Activated CD4-positive, alpha-beta T cell treated with anti-CD3 and anti-CD28 coated beads, Interleukin-2, amount 10 ng/mL, durations not matched to agents 7 days and 5 days (primary cell): ENCODE results near the gene CCL13. TPM values are rescaled to one million over a fixed set of nuclear protein-coding genes. Genes with fewer than 3 reads are reported as not detected.

ENCODE experiments used
- CTCF ChIA-PET: fragments of 350-600 bp; sonication (Branson Sonifier 250); formaldehyde crosslinking; loops from one replicate; lab custom pipeline; 2021; ENCODE audit warnings: antibody characterized with exemption; lab: Charles Lee
- POLR2A ChIA-PET: fragments of 350-600 bp; sonication (Branson Sonifier 250); formaldehyde crosslinking; loops from one replicate; lab custom pipeline; 2021; ENCODE audit warnings: antibody characterized with exemption; lab: Charles Lee
- DNase-seq: peaks from one replicate; pipeline ENCODE4 v3.0.0-alpha.2; 2020
- H3K27ac Mint-ChIP-seq: one replicate; pipeline ENCODE4 v1.8.0; 2021; ENCODE audit warnings: mild to moderate bottlenecking, moderate library complexity, mixed read lengths
- H3K27me3 Mint-ChIP-seq: one replicate; pipeline ENCODE4 v1.8.0; 2021; ENCODE audit warnings: mixed read lengths
- H3K36me3 Mint-ChIP-seq: one replicate; pipeline ENCODE4 v1.8.0; 2021; ENCODE audit warnings: low read depth, mixed read lengths
- H3K4me1 Mint-ChIP-seq: one replicate; pipeline ENCODE4 v1.8.0; 2021; ENCODE audit warnings: mixed read lengths
- H3K4me3 Mint-ChIP-seq: one replicate; pipeline ENCODE4 v1.8.0; 2021; ENCODE audit warnings: mild to moderate bottlenecking, moderate library complexity, mixed read lengths
- H3K9me3 Mint-ChIP-seq: one replicate; pipeline ENCODE4 v1.8.0; 2021; ENCODE audit warnings: mixed read lengths
- total RNA-seq, 2 experiments: library from RNA; stranded (reverse); gene quantifications; one replicate each; pipeline ENCODE4 v1.2.3, GENCODE V29; 2021

CCL13 gene
- total RNA-seq, 2 experiments from 2014 or later, result not detected

- H3K9me3 Mint-ChIP-seq, result no peaks in the 10 kb centered on the region
- DNase-seq, result no peak
- no peaks in the 10 kb centered on the region for H3K4me1 Mint-ChIP-seq
- no peaks in the 10 kb centered on the region for H3K36me3 Mint-ChIP-seq
- H3K27ac Mint-ChIP-seq, result no peak overlapping the region
- CTCF ChIA-PET, result no interaction called here
- POLR2A ChIA-PET, result no interaction called here
- no peak overlapping the region for H3K4me3 Mint-ChIP-seq
- H3K27me3 Mint-ChIP-seq, result peaks cover 44% of the 10 kb centered on the region
These were observed 14.4 kb upstream of the CCL13 start for GRCh38 chr17:34341916-34342315.

- Mint-ChIP-seq H3K27ac (no peak overlapping the region), H3K27me3 (peaks cover 43% of the 10 kb centered on the region), H3K9me3 (no peaks in the 10 kb centered on the region), H3K4me3 (no peak overlapping the region), H3K36me3 (no peaks in the 10 kb centered on the region), H3K4me1 (no peaks in the 10 kb centered on the region)
- DNase-seq, result no peak
- ChIA-PET CTCF (no interaction called here), POLR2A (no interaction called here)
These were observed 9.2 kb upstream of the CCL13 start for GRCh38 chr17:34347063-34347462.

DNA sequence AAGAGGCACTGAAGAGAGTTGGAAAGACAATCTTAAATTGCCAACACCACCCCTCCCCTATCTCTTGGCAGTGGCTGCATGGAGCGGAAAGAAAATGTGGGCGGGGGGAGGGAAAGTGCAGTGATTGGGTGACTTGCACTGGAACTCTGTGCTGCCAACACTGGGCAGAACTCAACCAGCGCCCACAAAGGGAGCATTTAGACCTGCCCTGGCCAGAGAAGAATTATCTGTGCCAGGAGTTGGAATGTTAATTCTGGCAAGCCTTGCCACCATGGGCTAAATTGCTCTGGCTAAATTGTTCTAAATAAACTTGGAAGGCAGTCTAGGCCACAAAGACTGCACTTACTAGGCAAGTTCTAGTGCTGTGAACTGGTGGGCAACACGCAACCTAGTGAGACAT is 6.5 kb upstream of the CCL13 start:
- H3K36me3 Mint-ChIP-seq, result no peaks in the 10 kb centered on the region
- no peaks in the 10 kb centered on the region for H3K9me3 Mint-ChIP-seq
- DNase-seq, result no peak
- H3K27ac Mint-ChIP-seq, result no peak overlapping the region
- ChIA-PET POLR2A (no interaction called here), CTCF (interaction anchor here (1.7 kb wide), 1 partner anchor 12 kb away, joined by 4 read pairs; no protein-coding TSS in a partner anchor)
- no peak overlapping the region for H3K4me3 Mint-ChIP-seq
- H3K27me3 Mint-ChIP-seq, result peaks cover 42% of the 10 kb centered on the region
- H3K4me1 Mint-ChIP-seq, result no peaks in the 10 kb centered on the region

DNA sequence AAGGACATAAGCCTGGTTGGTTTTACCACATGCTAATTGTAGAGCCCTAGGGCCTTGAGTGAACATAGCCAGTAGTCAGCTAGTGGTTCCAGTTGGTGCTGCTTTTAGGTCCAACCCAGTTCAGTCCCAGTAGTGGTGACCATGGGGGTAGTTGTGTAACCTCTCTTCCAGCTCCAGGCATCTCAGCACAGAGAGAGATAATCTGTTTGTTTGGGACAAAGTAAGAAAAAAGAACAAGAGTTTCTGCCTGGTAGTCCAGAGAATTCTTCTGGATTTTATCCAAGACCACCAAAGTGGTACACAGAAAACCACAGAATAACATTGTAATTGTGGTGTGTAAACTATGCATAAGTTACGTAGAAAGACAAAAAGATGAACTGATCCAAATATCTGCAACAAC is 5.2 kb upstream of the CCL13 start:
- H3K4me3 Mint-ChIP-seq, result no peak overlapping the region

GRCh38 chr17:34352191-34352590 is 4.1 kb upstream of the CCL13 start:
- H3K4me1 Mint-ChIP-seq, result no peaks in the 10 kb centered on the region
- H3K27me3 Mint-ChIP-seq, result peaks cover 42% of the 10 kb centered on the region
- H3K36me3 Mint-ChIP-seq, result no peaks in the 10 kb centered on the region
- no peak for DNase-seq
- ChIA-PET POLR2A (no interaction called here), CTCF (interaction anchor here (1.8 kb wide), 1 partner anchor 9 kb away, joined by 8 read pairs; no protein-coding TSS in a partner anchor)
- H3K27ac Mint-ChIP-seq, result no peak overlapping the region
- no peak overlapping the region for H3K4me3 Mint-ChIP-seq
- no peaks in the 10 kb centered on the region for H3K9me3 Mint-ChIP-seq

More for the DNA sequence above, 5.2 kb upstream of the CCL13 start:
- Mint-ChIP-seq H3K27ac (no peak overlapping the region), H3K9me3 (no peaks in the 10 kb centered on the region), H3K36me3 (no peaks in the 10 kb centered on the region), H3K4me1 (no peaks in the 10 kb centered on the region), H3K27me3 (peaks cover 44% of the 10 kb centered on the region)
- DNase-seq, result no peak
- ChIA-PET POLR2A (no interaction called here), CTCF (interaction anchor here (1.7 kb wide), 1 partner anchor 10 kb away, joined by 4 read pairs; no protein-coding TSS in a partner anchor)

- no peak for DNase-seq
- POLR2A ChIA-PET, result no interaction called here
- Mint-ChIP-seq H3K36me3 (no peaks in the 10 kb centered on the region), H3K9me3 (no peaks in the 10 kb centered on the region), H3K4me1 (no peaks in the 10 kb centered on the region), H3K27me3 (peaks cover 35% of the 10 kb centered on the region), H3K4me3 (no peak overlapping the region), H3K27ac (no peak overlapping the region)
- CTCF ChIA-PET, result interaction anchor here (0.7 kb wide), 1 partner anchor 526 kb away, joined by 5 read pairs; no protein-coding TSS in a partner anchor
These were observed 1.6 kb upstream of the CCL13 start for GRCh38 chr17:34354637-34355036.

GRCh38 chr17:34357398-34357797 is 1.1 kb downstream of the CCL13 start:
- peaks cover 13% of the 10 kb centered on the region for H3K4me1 Mint-ChIP-seq
- no peak overlapping the region for H3K27ac Mint-ChIP-seq
- H3K27me3 Mint-ChIP-seq, result peaks cover 30% of the 10 kb centered on the region
- no peak overlapping the region for H3K4me3 Mint-ChIP-seq
- no peak for DNase-seq
- POLR2A ChIA-PET, result interaction anchor here (0.8 kb wide), 1 partner anchor 1080 kb away, joined by 4 read pairs; no protein-coding TSS in a partner anchor
- no peaks in the 10 kb centered on the region for H3K36me3 Mint-ChIP-seq
- no peaks in the 10 kb centered on the region for H3K9me3 Mint-ChIP-seq
- CTCF ChIA-PET, result no interaction called here

DNA sequence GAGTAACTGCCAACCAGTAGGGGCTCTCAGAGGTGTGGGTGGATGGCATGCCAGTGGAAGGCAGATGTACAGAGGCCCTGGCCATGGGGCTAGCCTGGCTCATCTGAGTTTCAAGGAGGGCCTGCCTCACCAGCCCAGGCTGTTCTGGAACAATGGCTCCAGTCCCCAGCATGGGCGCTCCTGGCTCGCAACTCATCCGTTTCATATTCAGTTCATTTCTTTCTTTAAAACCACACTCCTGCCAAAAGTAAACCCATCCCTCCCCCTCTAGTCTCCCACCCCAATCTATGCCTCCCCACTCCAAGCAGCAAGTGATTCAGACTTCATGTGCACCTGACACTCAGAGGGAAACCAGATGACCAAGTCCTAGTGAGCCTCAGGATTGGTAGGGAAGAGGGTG is 2.4 kb downstream of the CCL13 start:
- no peak for DNase-seq
- no peak overlapping the region for H3K27ac Mint-ChIP-seq
- H3K4me3 Mint-ChIP-seq, result no peak overlapping the region
- peaks cover 16% of the 10 kb centered on the region for H3K4me1 Mint-ChIP-seq
- ChIA-PET CTCF (interaction anchor here (1.0 kb wide), 1 partner anchor 182 kb away, joined by 3 read pairs; no protein-coding TSS in a partner anchor), POLR2A (no interaction called here)
- peaks cover 23% of the 10 kb centered on the region for H3K27me3 Mint-ChIP-seq
- no peaks in the 10 kb centered on the region for H3K9me3 Mint-ChIP-seq
- no peaks in the 10 kb centered on the region for H3K36me3 Mint-ChIP-seq

- POLR2A ChIA-PET, result interaction anchor here (1.7 kb wide), 1 partner anchor 159 kb away, joined by 5 read pairs; no protein-coding TSS in a partner anchor
These were observed 4.5 kb downstream of the CCL13 start for GRCh38 chr17:34360601-34361270.

DNA sequence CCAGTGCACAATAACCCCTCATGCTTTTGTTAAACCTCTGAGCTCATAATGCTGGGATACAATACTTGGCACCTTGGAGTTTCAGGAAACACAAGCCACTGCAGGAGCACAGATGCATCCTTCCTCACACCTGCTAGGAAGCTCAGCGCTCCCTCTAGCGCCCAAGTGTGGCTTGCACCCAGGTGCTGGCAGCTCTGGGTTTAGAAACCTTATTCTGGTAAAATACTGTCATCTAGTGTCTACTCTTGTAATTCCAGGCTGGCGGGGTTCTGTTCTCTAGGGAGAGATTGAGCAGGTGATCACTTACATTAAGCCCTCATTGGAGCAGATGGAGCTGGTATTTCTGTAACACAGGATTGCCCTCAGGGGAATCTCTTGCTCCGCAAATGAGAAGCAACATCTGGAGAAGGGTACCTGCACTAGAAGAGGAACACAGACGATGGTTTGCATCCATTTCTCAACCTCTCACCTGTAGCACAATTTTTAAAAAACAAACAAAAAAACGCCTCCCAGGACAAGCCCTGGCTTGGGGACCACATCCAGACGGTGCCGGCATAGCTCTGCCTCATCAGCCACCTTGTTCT is 5.3 kb downstream of the CCL13 start:
- ChIA-PET CTCF (interaction anchor here (0.6 to 4.4 kb wide), 24 partner anchors 8 to 783 kb away, joined by 3 to 43 read pairs (median 4); no protein-coding TSS in a partner anchor), POLR2A (interaction anchor here (0.6 to 1.7 kb wide), 2 partner anchors 160 to 867 kb away, joined by 3 to 5 read pairs; no protein-coding TSS in a partner anchor)
- Mint-ChIP-seq H3K27ac (no peak overlapping the region), H3K9me3 (no peaks in the 10 kb centered on the region), H3K4me1 (peaks cover 42% of the 10 kb centered on the region), H3K36me3 (peaks cover 2% of the 10 kb centered on the region), H3K4me3 (no peak overlapping the region), H3K27me3 (peaks cover 14% of the 10 kb centered on the region)
- DNase-seq, result peak; percentile 88

More at GRCh38 chr17:34360601-34361270, 4.5 kb downstream of the CCL13 start:
- no peak overlapping the region for H3K27ac Mint-ChIP-seq
- no peak for DNase-seq
- H3K9me3 Mint-ChIP-seq, result no peaks in the 10 kb centered on the region
- CTCF ChIA-PET, result interaction anchor here (0.6 to 4.4 kb wide), 23 partner anchors 8 to 189 kb away, joined by 3 to 43 read pairs (median 4); no protein-coding TSS in a partner anchor
- H3K36me3 Mint-ChIP-seq, result no peaks in the 10 kb centered on the region
- peaks cover 33% of the 10 kb centered on the region for H3K4me1 Mint-ChIP-seq
- H3K4me3 Mint-ChIP-seq, result no peak overlapping the region
- peaks cover 16% of the 10 kb centered on the region for H3K27me3 Mint-ChIP-seq

GRCh38 chr17:34363183-34363661 is 6.9 kb downstream of the CCL13 start, which contains the start of gene CCL1:
Gene CCL1, minus strand, starts transcription at chr17:34363233. Its CDS starts 72 bp downstream, at chr17:34363161.
- Mint-ChIP-seq H3K27me3 (peaks cover 17% of the 10 kb centered on the region), H3K27ac (peak within 1 kb of the TSS; percentile 34), H3K4me3 (no peak within 1 kb of the TSS), H3K9me3 (no peaks in the 10 kb centered on the region), H3K4me1 (peaks cover 52% of the 10 kb centered on the region), H3K36me3 (peaks cover 2% of the 10 kb centered on the region)
- CTCF ChIA-PET, result interaction anchor here (0.6 to 4.4 kb wide), 5 partner anchors 9 to 1524 kb away, joined by 4 to 43 read pairs (median 17); no protein-coding TSS in a partner anchor
- POLR2A ChIA-PET, result no interaction called here
- no peak for DNase-seq

DNA sequence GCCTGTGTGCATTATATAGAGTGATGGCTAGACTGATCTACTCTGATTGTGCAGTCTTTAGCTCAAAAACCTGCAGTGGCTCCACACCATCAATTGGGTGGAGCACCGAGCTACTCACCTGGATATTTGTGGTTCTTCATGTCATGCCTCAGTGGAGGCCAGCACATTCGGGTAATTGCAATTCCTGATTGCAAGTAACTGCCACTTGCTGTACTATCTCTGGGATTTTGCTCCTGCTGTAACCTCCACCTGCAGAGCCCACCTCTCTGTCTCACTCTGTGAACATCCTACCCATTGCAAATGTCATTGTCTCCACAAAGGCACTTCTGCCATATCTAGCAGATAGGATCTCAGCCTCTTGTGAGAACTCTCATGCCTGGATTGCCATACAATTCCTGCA is 8.5 kb downstream of the CCL13 start:
- H3K4me3 Mint-ChIP-seq, result no peak overlapping the region
- ChIA-PET POLR2A (no interaction called here), CTCF (interaction anchor here (1.1 to 1.2 kb wide), 2 partner anchors 12 to 164 kb away, joined by 3 read pairs; no protein-coding TSS in a partner anchor)
- H3K9me3 Mint-ChIP-seq, result no peaks in the 10 kb centered on the region
- H3K36me3 Mint-ChIP-seq, result peaks cover 2% of the 10 kb centered on the region
- DNase-seq, result no peak
- peaks cover 56% of the 10 kb centered on the region for H3K4me1 Mint-ChIP-seq
- peaks cover 11% of the 10 kb centered on the region for H3K27me3 Mint-ChIP-seq
- peak overlapping the region; percentile 17 for H3K27ac Mint-ChIP-seq
